ENCODE data around the gene ZBTB42. TPM values are rescaled to one million over a fixed set of nuclear protein-coding genes. Genes with fewer than 3 reads are reported as not detected.

ZBTB42 gene
- total RNA-seq, 1 experiment from 2014 or later: 9.2 TPM

DNA sequence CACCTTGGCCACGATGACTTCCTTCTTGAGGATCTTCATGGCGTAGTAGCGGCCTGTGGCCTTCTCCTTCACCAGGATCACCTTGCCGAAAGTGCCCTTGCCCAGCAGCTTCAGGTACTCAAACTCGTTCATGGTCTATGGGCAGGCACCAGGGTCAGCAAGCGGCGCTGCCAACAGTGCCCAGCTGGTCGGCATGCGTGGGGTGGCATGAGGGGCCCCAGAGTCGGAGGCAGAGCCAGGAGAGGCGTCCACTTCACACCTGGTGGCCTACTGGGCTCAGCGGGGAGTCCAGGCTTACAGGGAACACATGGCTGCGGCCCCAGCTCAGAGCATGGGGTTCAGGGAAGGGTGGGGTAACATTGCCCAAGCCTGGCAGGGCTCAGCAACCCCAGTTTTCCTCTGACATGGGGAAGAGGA lies 25.8 kb upstream of the ZBTB42 start:
- H3K27ac ChIP-seq (ENCODE audit: low read length): no peak overlapping the region
- no peaks in the 10 kb centered on the region for H3K4me1 ChIP-seq (ENCODE audit: insufficient read depth, low read length)
- no peak overlapping the region for H3K4me2 ChIP-seq (ENCODE audit: low read length)
- TF ChIP-seq EZH2 (IDR thresholded peaks at IDR 0.05; ENCODE audit: low read length, unreplicated experiment): no peak
- TF ChIP-seq EZH2phosphoT487 (IDR thresholded peaks at IDR 0.05; ENCODE audit: borderline replicate concordance, low read length): no peak
- TF ChIP-seq, protein P1, sequence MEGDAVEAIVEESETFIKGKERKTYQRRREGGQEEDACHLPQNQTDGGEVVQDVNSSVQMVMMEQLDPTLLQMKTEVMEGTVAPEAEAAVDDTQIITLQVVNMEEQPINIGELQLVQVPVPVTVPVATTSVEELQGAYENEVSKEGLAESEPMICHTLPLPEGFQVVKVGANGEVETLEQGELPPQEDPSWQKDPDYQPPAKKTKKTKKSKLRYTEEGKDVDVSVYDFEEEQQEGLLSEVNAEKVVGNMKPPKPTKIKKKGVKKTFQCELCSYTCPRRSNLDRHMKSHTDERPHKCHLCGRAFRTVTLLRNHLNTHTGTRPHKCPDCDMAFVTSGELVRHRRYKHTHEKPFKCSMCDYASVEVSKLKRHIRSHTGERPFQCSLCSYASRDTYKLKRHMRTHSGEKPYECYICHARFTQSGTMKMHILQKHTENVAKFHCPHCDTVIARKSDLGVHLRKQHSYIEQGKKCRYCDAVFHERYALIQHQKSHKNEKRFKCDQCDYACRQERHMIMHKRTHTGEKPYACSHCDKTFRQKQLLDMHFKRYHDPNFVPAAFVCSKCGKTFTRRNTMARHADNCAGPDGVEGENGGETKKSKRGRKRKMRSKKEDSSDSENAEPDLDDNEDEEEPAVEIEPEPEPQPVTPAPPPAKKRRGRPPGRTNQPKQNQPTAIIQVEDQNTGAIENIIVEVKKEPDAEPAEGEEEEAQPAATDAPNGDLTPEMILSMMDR (conservative IDR thresholded peaks at IDR 0.05; ENCODE audit: low read depth, low read length): no peak
- no peak overlapping the region for H3K4me3 ChIP-seq (ENCODE audit: low read length)
- H4K20me1 ChIP-seq (ENCODE audit: low read length): 0 out of 2 replicates have a peak, but pooled peaks cover 3% of the 10 kb centered on the region
- no peaks in the 10 kb centered on the region for H3F3A ChIP-seq (ENCODE audit: low read length, unreplicated experiment)
- H3K27me3 ChIP-seq (ENCODE audit: low read length): no peaks in the 10 kb centered on the region
- no TSS peak for BruUV-seq (replicated peaks)
- no peaks in the 10 kb centered on the region for H3K9me2 ChIP-seq (replicated peaks; ENCODE audit: low read length)
- no peak overlapping the region for H2AFZ ChIP-seq (ENCODE audit: low read length)
- ChIA-PET CTCF (no interaction called here), POLR2A (ENCODE audit: unreplicated experiment) (no interaction called here)
- no peaks in the 10 kb centered on the region for H3K9me3 ChIP-seq (ENCODE audit: low read length)
- H3K79me2 ChIP-seq (ENCODE audit: low read length): no peaks in the 10 kb centered on the region
- intact Hi-C loops (cut with micrococcal nuclease): no loop called here
- ATAC-seq (no peak), DNase-seq (no peak)
- H3K36me3 ChIP-seq (ENCODE audit: low read depth, low read length): peaks cover 27% of the 10 kb centered on the region
- no peak overlapping the region for H3K9ac ChIP-seq (ENCODE audit: low read length)

DNA sequence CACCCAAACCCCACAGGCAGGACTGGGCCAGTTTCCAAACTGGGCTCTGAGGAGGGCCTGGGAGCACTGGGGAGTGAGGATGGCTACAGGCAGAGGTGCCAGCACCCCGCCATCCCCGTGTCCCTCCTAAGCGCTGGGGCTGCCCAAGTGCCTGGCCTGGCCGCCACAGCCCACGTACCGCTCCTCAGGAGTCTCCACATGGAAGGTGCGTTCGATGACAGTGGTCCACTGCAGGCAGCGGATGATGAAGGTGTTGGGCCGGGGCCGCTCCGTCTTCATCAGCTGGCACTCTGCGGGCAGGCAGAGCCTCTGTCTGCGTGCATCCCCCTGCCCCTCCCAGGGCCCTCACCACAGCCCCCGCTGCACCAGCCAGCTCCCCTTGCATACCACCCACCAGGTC lies 24.4 kb upstream of the ZBTB42 start:
- Histone ChIP-seq H3K9ac (ENCODE audit: low read length) (no peak overlapping the region), H3K9me2 (replicated peaks; ENCODE audit: low read length) (no peaks in the 10 kb centered on the region), H3K27ac (ENCODE audit: low read length) (no peak overlapping the region), H3K9me3 (ENCODE audit: low read length) (no peaks in the 10 kb centered on the region), H3K4me3 (ENCODE audit: low read length) (no peak overlapping the region), H3K36me3 (ENCODE audit: low read depth, low read length) (peaks cover 18% of the 10 kb centered on the region), H3K27me3 (ENCODE audit: low read length) (no peaks in the 10 kb centered on the region), H3K4me1 (ENCODE audit: insufficient read depth, low read length) (no peaks in the 10 kb centered on the region), H2AFZ (ENCODE audit: low read length) (no peak overlapping the region), H3K79me2 (ENCODE audit: low read length) (no peaks in the 10 kb centered on the region), H3F3A (ENCODE audit: low read length, unreplicated experiment) (no peaks in the 10 kb centered on the region), H4K20me1 (ENCODE audit: low read length) (no peaks in the 10 kb centered on the region), H3K4me2 (ENCODE audit: low read length) (no peak overlapping the region)
- TF ChIP-seq EZH2 (IDR thresholded peaks at IDR 0.05; ENCODE audit: low read length, unreplicated experiment): no peak
- TF ChIP-seq EZH2phosphoT487 (IDR thresholded peaks at IDR 0.05; ENCODE audit: borderline replicate concordance, low read length): no peak
- TF ChIP-seq, protein P1 (conservative IDR thresholded peaks at IDR 0.05; ENCODE audit: low read depth, low read length): no peak
- BruUV-seq (replicated peaks): no TSS peak
- ChIA-PET CTCF (no interaction called here), POLR2A (ENCODE audit: unreplicated experiment) (no interaction called here)
- no peak for ATAC-seq
- intact Hi-C loops (cut with micrococcal nuclease): no loop called here
- DNase-seq: no peak

DNA sequence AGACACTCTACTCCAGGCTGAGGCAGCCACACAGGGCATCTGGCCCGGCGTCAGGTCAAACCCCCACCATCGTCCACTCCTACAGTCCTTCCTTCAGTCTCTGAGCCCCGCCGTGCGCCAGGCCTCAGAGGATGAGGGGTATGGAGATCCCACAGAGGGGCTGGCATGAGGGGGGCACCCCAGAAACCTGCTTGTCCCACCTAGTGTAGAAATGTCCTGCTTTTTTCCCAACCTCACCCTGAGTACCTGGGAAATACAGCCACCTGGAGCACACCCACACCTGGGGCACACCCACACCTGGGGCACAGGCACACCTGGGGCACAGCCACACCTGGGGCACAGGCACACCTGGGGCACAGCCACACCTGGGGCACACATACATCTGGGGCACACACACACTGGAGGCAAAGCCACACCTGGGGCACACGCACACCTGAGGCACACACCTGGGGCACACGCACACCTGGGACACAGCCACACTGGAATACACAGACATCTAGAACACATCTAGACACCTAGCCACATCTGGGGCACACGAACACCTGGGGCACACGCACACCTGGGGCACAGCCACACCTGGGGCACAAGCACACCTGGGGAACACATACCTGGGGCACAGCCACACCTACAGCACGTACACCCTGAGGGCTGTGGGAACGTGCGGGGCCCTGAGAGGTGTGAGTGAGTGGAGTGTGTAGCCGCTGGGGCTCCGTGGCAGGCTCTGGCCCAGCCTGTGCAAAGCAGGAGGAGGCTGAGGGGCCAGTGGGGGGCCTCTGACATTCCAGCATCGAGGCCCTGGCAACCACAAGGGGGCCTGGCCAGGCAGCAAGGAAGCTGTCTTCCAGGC lies 23.7 kb upstream of the ZBTB42 start:
- Histone ChIP-seq H3K4me2 (ENCODE audit: low read length) (no peak overlapping the region), H3K9me2 (replicated peaks; ENCODE audit: low read length) (no peaks in the 10 kb centered on the region), H2AFZ (ENCODE audit: low read length) (no peak overlapping the region), H3K79me2 (ENCODE audit: low read length) (no peaks in the 10 kb centered on the region), H4K20me1 (ENCODE audit: low read length) (no peaks in the 10 kb centered on the region), H3K4me1 (ENCODE audit: insufficient read depth, low read length) (no peaks in the 10 kb centered on the region), H3K27ac (ENCODE audit: low read length) (no peak overlapping the region), H3K9ac (ENCODE audit: low read length) (no peak overlapping the region), H3K4me3 (ENCODE audit: low read length) (no peak overlapping the region), H3K36me3 (ENCODE audit: low read depth, low read length) (peaks cover 11% of the 10 kb centered on the region; the same call in 1 of the 2 replicates), H3K27me3 (ENCODE audit: low read length) (no peaks in the 10 kb centered on the region), H3K9me3 (ENCODE audit: low read length) (no peaks in the 10 kb centered on the region), H3F3A (ENCODE audit: low read length, unreplicated experiment) (no peaks in the 10 kb centered on the region)
- intact Hi-C loops (cut with micrococcal nuclease): no loop called here
- BruUV-seq (replicated peaks): no TSS peak
- POLR2A ChIA-PET (ENCODE audit: unreplicated experiment): no interaction called here
- TF ChIP-seq, protein P1 (conservative IDR thresholded peaks at IDR 0.05; ENCODE audit: low read depth, low read length): no peak
- TF ChIP-seq EZH2 (IDR thresholded peaks at IDR 0.05; ENCODE audit: low read length, unreplicated experiment): no peak
- TF ChIP-seq EZH2phosphoT487 (IDR thresholded peaks at IDR 0.05; ENCODE audit: borderline replicate concordance, low read length): no peak
- ATAC-seq (no peak), DNase-seq (no peak)
- CTCF ChIA-PET: no interaction called here

Data from PC-3 (cell line).